ENCODE measurements around the gene EFCAB6.

DNA sequence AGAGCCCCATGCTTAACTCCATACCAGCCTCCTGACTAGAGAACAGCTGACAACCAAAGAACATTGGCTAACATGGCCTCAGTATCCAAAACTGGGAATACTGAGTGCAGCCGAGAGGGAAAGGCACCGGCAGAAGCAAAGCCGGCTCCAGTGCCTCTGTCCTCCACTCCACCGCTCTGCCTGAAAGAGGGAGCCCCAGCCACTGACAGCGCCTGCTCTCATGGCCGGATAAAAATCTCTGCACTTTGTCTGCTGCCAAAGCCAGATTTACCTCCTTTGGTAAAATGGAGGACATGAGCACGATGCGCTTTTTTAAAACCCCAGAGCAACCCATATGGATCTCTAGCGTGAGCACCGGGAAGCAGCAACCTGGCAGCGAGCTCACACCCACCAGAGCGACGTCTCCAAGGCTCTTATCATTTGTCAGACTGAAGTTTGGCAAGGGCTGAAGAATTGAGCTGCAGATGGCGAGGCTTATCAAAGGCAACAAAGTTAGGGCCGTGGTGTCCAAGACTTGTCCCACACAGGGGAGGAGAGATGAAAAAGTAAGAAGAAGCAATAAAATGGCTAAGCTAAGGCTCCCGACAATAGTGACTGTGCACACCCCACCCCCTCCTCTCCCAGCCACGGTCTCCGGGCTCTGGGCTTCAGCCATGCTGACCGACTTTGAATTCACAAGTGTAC lies 71.4 kb downstream of the EFCAB6 start:
- TF ChIP-seq, protein P1, sequence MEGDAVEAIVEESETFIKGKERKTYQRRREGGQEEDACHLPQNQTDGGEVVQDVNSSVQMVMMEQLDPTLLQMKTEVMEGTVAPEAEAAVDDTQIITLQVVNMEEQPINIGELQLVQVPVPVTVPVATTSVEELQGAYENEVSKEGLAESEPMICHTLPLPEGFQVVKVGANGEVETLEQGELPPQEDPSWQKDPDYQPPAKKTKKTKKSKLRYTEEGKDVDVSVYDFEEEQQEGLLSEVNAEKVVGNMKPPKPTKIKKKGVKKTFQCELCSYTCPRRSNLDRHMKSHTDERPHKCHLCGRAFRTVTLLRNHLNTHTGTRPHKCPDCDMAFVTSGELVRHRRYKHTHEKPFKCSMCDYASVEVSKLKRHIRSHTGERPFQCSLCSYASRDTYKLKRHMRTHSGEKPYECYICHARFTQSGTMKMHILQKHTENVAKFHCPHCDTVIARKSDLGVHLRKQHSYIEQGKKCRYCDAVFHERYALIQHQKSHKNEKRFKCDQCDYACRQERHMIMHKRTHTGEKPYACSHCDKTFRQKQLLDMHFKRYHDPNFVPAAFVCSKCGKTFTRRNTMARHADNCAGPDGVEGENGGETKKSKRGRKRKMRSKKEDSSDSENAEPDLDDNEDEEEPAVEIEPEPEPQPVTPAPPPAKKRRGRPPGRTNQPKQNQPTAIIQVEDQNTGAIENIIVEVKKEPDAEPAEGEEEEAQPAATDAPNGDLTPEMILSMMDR (IDR thresholded peaks at IDR 0.05), result no peak
- TF ChIP-seq POLR2A (IDR thresholded peaks at IDR 0.05), result no peak
